HepG2 (cell line): ENCODE data around the gene BTF3L4. TPM values are rescaled to one million over a fixed set of nuclear protein-coding genes. Genes with fewer than 3 reads are reported as not detected.

Experiments used
- ADNP ChIP-seq: sonication (generic); formaldehyde crosslinking; IDR thresholded peaks from 2 replicates; pipeline ENCODE4 v1.4.0; 2020; ENCODE audit warnings: missing genetic modification reagents
- AGO2 ChIP-seq: fragments of 200-400 bp; formaldehyde crosslinking; optimal IDR thresholded peaks from 2 replicates; pipeline ENCODE3; 2017; ENCODE audit warnings: mild to moderate bottlenecking, low read depth, low read length, moderate library complexity
- ATF6 ChIP-seq: sonication (generic); formaldehyde crosslinking; conservative IDR thresholded peaks from 2 replicates; pipeline ENCODE4 v1.4.0; 2020; ENCODE audit warnings: missing genetic modification reagents
- CREB3 ChIP-seq: sonication (generic); formaldehyde crosslinking; IDR thresholded peaks from 2 replicates; pipeline ENCODE4 v1.5.0; 2020; ENCODE audit warnings: missing genetic modification reagents
- ESRRA ChIP-seq: sonication (generic); formaldehyde crosslinking; IDR thresholded peaks from 2 replicates; pipeline ENCODE4 v1.5.1; 2020; ENCODE audit warnings: mild to moderate bottlenecking, low read depth, missing genetic modification reagents
- MAZ ChIP-seq, 2 experiments: sonication (generic) in 1 of 2; formaldehyde crosslinking in 1 of 2; IDR thresholded peaks; 2 replicates each; pipeline versions ENCODE4 v1.5.0 to v1.6.1; 2012 to 2020; ENCODE audit warnings: low read depth in 2 of 2, mild to moderate bottlenecking in 2 of 2, borderline replicate concordance in 1 of 2, improper control_type of control experiment in 1 of 2, low read length in 1 of 2, missing genetic modification reagents in 1 of 2, moderate library complexity in 1 of 2
- MBD4 ChIP-seq: IDR thresholded peaks from 2 replicates; pipeline ENCODE4 v1.6.1; 2012; ENCODE audit warnings: low read length, inconsistent platforms, borderline replicate concordance
- MEIS1 ChIP-seq: sonication (generic); formaldehyde crosslinking; IDR thresholded peaks from 2 replicates; pipeline ENCODE4 v1.9.0; 2021; ENCODE audit warnings: mild to moderate bottlenecking, missing genetic modification reagents, moderate library complexity, borderline replicate concordance
- NCOA2 ChIP-seq: sonication (generic); formaldehyde crosslinking; IDR thresholded peaks from 2 replicates; pipeline ENCODE4 v1.8.0; 2022; ENCODE audit warnings: inconsistent platforms
- NR2F6 ChIP-seq, 2 experiments: IDR thresholded peaks; 2 replicates each; pipeline ENCODE4 v1.6.1; 2016; ENCODE audit warnings: antibody characterized with exemption in 1 of 2, mild to moderate bottlenecking in 1 of 2
- POLR2AphosphoS2 ChIP-seq: IDR thresholded peaks from 2 replicates; pipeline ENCODE4 v1.6.1; 2011; ENCODE audit warnings: low read depth, low read length, improper control_type of control experiment
- PREB ChIP-seq: sonication (generic); formaldehyde crosslinking; IDR thresholded peaks from 2 replicates; pipeline ENCODE4 v1.4.0; 2020; ENCODE audit warnings: missing genetic modification reagents
- SMAD1 ChIP-seq: sonication (generic); formaldehyde crosslinking; IDR thresholded peaks from 2 replicates; pipeline ENCODE4 v1.4.0; 2020; ENCODE audit warnings: missing genetic modification reagents, low read depth, mild to moderate bottlenecking, borderline replicate concordance
- ZBTB49 ChIP-seq: sonication (generic); formaldehyde crosslinking; IDR thresholded peaks from 2 replicates; pipeline ENCODE4 v1.4.0; 2020; ENCODE audit warnings: missing genetic modification reagents, borderline replicate concordance
- ZNF136 ChIP-seq: sonication (generic); formaldehyde crosslinking; IDR thresholded peaks from 2 replicates; pipeline ENCODE4 v1.8.1; 2022; ENCODE audit warnings: low read depth, mild to moderate bottlenecking, moderate library complexity, missing genetic modification reagents
- ZNF235 ChIP-seq: sonication (generic); formaldehyde crosslinking; IDR thresholded peaks from 2 replicates; pipeline ENCODE4 v1.8.1; 2023; ENCODE audit warnings: mild to moderate bottlenecking, missing genetic modification reagents, borderline replicate concordance
- ZNF282 ChIP-seq: fragments of 450-650 bp; IDR thresholded peaks from 2 replicates; pipeline ENCODE4 v1.6.1; 2018; ENCODE audit not compliant: partially characterized antibody
- ZNF501 ChIP-seq: sonication (generic); formaldehyde crosslinking; IDR thresholded peaks from 2 replicates; pipeline ENCODE4 v1.5.1; 2020; ENCODE audit warnings: mild to moderate bottlenecking, moderate library complexity, missing genetic modification reagents
- ZNF547 ChIP-seq: sonication (generic); formaldehyde crosslinking; IDR thresholded peaks from 2 replicates; pipeline ENCODE4 v1.5.1; 2020; ENCODE audit warnings: mild to moderate bottlenecking, missing genetic modification reagents
- ZNF615 ChIP-seq: sonication (generic); formaldehyde crosslinking; IDR thresholded peaks from 2 replicates; pipeline ENCODE4 v1.5.0; 2020; ENCODE audit warnings: mild to moderate bottlenecking, missing genetic modification reagents, borderline replicate concordance
- ZNF639 ChIP-seq: conservative IDR thresholded peaks from 2 replicates; pipeline ENCODE4 v1.6.1; 2018; ENCODE audit warnings: missing genetic modification reagents
- ZNF776 ChIP-seq: sonication (generic); formaldehyde crosslinking; IDR thresholded peaks from 2 replicates; pipeline ENCODE4 v1.4.0; 2020; ENCODE audit warnings: mild to moderate bottlenecking, missing genetic modification reagents
- ZNF878 ChIP-seq: sonication (generic); formaldehyde crosslinking; IDR thresholded peaks from 2 replicates; pipeline ENCODE4 v1.8.1; 2023; ENCODE audit warnings: mild to moderate bottlenecking, missing genetic modification reagents, moderate library complexity
- polyA plus RNA-seq, 8 experiments: library from polyadenylated mRNA; depleted of rRNA in 3 of 8; stranded (reverse) in 7 of 8; unstranded in 1 of 8; fragments of >200 nt; fragmentation: Illumina TruSeq in 4 of 8; extraction: Trizol in 4 of 8; gene quantifications; 2 replicates each; pipeline versions ENCODE4 v1.2.1 to v1.2.3, GENCODE V29; 2011 to 2016; ENCODE audit warnings: low read depth in 4 of 8, missing spikeins in 1 of 8, mixed read lengths in 1 of 8; ENCODE audit not compliant: insufficient read depth in 1 of 8
- total RNA-seq, 5 experiments: library from RNA; depleted of rRNA; stranded (reverse); fragments of >200 nt; fragmentation: Illumina TruSeq; extraction: Trizol; gene quantifications; 2 replicates each; pipeline ENCODE4 v1.2.3, GENCODE V29; 2016; ENCODE audit warnings: low read depth in 1 of 5

BTF3L4 gene
- total and polyA plus RNA-seq, 2 of the 13 experiments (the other 11 are each of a cell fraction or from before 2014, with no cell fraction given), result 59.0 to 74.3 TPM

- TF ChIP-seq ZNF501 (no peak), CREB3 (CRISPR knock-in tag) (no peak), ZBTB49 (CRISPR knock-in tag) (no peak), POLR2AphosphoS2 (no peak), ADNP (CRISPR knock-in tag) (no peak), ZNF136 (CRISPR knock-in tag) (no peak), ZNF639 (no peak), ZNF878 (no peak), ESRRA (CRISPR knock-in tag) (no peak), PREB (no peak), MEIS1 (CRISPR knock-in tag) (no peak), ATF6 (CRISPR knock-in tag) (no peak), AGO2 (no peak), MAZ (IDR thresholded peaks at IDR 0.05; ENCODE audit: borderline replicate concordance, low read depth, low read length) (no peak), MAZ (CRISPR knock-in tag; IDR thresholded peaks at IDR 0.05; ENCODE audit: low read depth) (no peak), ZNF776 (CRISPR knock-in tag) (no peak), MBD4 (no peak), SMAD1 (CRISPR knock-in tag) (no peak), NCOA2 (CRISPR knock-in tag) (0 out of 2 replicates have a peak, but pooled peaks have one; percentile 5), ZNF547 (CRISPR knock-in tag) (no peak), ZNF235 (CRISPR knock-in tag) (0 out of 2 replicates have a peak, but pooled peaks have one; percentile 1), NR2F6 (IDR thresholded peaks at IDR 0.05) (no peak), NR2F6 (CRISPR knock-in tag; IDR thresholded peaks at IDR 0.05) (0 out of 2 replicates have a peak, but pooled peaks have one; percentile 3), ZNF615 (0 out of 2 replicates have a peak, but pooled peaks have one; percentile 9), ZNF282 (no peak)
Observed at GRCh38 chr1:52055866-52056162, 281 bp upstream of the BTF3L4 start (continued).
